ENCODE results near the gene LCN15.
"Not testable (repeated sequence)": the region's sequence is repeated elsewhere in the genome, so short reads cannot be mapped to it uniquely, and the experiment has no call there.

LCN15 gene, protein sequence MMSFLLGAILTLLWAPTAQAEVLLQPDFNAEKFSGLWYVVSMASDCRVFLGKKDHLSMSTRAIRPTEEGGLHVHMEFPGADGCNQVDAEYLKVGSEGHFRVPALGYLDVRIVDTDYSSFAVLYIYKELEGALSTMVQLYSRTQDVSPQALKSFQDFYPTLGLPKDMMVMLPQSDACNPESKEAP

DNA sequence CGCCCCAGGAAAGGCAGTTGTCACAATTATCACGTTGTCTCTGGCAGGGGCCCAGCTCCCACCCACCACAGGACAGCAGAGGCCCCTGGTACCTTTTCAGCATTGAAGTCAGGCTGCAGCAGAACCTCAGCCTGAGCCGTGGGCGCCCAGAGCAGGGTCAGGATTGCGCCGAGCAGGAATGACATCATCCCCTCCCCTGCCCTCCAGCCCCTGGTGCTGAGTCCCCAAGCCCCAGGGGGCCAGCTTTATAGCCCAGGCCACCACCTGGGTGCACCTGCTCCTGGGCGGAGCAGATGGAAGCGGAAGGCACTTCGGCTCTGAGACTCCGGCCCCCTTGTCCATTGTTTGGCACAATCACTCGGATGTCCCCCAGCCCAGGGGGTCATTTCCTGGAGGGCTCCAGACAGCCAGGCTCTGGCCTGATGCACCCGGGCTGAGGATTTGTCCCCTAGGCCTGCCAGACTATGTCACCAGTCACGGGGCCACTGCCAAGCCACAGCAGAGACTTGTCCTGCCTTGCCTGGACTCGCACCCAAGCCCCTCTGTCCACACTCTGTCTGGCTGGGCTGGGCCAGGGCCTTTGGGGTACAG is at the start of gene LCN15:
Gene LCN15 (minus strand): TSS at position 218 of the 591 bp plus-strand sequence. CDS start 30 bp downstream, at position 188.
- DNase-seq (ENCODE audit: low read depth in 2 of 2) = no peak

DNA sequence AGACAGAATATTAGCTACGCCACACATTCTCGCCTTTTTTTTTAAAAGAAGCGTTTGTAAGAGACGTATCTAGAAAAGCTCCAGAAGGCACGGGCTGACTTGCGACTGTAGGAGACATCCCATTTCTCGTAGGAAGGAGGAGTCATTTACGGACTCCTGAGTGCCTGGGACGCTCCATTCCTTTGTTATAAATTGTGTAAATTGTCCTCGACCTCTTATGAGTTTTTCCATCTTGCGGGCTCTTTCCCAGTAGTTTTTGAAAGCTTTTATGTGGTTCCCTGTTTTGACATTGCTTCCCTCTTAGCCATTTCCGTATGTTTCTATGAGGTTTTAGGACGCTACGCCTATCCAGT is 44.5 kb upstream of the LCN15 start:
- no peak for DNase-seq (ENCODE audit: low read depth in 2 of 2)

DNA sequence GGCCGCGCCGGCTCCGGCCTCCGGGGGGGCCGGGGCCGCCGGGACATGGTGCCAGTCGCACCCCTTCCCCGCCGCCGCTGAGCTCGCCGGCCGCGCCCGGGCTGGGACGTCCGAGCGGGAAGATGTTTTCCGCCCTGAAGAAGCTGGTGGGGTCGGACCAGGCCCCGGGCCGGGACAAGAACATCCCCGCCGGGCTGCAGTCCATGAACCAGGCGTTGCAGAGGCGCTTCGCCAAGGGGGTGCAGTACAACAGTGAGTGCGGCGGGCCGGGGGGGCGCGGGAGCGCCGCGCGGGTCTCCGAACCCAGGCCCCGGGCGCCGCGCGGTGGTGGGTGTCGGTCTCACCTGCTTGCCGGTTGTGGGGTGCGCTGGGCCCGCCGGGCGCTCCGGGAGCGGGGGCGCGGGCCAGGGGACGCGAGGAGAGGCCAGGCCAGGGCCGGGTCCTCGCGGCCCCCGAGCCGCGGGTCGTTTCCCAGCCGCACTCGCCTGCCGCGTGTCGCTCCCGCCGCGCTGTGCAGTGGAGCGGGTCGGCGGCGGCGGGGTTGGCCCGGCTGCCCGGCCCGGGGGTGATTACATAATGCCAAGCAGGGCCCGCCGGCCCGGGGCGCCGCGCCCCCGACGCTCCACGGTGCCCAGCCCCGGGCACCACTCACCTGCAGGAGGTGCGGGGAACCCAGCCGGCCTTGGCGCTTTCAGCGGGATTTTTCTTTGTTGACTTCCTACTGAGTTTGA is 43.9 kb upstream of the LCN15 start:
- DNase-seq (ENCODE audit: low read depth in 2 of 2) = no peak

DNA sequence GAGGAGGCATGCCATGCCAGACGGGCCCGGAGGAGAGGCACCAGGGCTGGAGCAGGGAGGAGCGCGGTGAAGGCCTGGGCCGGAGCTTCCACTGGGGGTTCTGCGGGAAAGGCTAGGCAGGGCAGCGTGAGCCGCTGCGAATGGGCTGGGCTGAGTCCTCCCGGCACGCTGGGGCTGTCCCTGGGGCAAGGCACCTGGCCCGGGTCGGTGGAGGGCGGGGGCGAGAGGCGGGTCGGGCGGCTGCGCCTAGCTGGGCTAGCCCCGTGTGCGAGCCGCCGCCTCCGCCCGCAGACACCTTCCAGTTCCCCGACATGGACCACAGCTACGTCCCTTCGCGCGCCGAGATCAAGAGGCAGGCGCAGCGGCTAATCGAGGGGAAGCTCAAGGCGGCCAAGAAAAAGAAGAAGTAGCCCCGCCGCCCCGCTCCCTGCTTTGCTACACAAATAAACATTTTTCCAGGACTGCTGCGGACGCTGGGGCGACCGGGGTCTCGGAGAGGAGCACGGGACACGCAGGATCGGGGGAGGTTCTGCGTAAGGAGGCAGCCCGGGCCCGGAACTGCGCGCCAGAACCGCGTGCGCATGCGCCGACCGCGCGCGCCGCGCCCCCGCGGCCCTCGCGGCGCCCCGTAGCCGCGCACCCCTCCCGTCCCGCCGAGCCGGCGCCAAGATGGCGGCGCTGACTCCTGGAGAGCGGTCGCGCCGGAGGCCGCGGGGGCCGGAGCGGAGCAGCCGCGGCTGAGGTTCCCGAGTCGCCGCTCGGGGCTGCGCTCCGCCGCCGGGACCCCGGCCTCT is 43.2 kb upstream of the LCN15 start, which contains the start of gene RABL6:
Gene RABL6 (plus strand): TSS at position 668 of the 794 bp plus-strand sequence. CDS start 249 bp downstream, outside the sequence.
- DNase-seq (ENCODE audit: low read depth in 2 of 2) = peak; percentile 68 to 76

DNA sequence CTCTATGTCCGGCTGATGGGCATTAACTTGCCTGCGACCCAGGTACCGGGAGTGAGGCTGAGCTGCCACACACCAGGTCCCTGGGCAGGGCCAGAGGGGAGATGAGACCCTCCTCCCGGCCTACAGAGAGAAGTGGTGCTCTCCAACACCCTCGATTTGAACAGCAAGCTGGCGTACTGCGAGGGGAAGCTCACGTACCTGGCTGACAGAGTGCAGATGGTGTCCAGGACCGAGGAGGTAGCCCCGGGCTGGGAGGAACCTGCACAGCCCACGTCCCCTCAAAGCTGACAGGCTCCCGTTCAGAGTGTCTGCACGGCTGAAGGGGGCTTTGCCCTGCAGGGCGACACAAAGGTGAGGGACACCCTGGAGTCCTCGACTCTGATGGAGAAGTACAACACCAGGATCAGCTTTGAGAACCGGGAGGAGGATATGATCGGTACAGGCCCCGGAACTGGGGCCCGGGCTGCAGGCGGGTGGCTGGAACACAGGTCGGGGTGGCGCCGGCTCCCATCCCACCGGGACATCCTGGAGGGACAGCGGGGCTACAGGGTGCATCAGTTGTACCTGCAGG is 42.4 kb upstream of the LCN15 start:
- no peak for DNase-seq (ENCODE audit: low read depth in 2 of 2)

DNA sequence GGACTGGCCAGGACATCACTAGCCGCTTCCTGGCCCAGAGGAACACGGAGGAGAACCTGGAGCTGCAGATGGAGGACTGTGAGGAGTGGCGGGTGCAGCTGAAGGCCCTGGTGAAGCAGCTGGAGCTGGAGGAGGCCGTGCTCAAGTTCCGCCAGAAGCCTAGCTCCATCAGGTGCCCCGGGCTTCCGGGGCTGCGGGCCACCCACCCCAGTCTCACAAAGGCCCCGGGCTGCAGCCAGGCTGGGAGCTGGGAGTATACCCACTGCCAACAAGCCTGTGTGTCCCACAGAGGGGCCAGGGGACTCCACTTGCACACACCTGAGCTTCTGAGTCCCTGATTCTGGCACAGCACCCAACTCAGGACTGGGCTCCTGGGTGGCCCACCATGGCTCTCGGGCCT is 41.7 kb upstream of the LCN15 start:
- DNase-seq (ENCODE audit: low read depth in 2 of 2) = no peak

DNA sequence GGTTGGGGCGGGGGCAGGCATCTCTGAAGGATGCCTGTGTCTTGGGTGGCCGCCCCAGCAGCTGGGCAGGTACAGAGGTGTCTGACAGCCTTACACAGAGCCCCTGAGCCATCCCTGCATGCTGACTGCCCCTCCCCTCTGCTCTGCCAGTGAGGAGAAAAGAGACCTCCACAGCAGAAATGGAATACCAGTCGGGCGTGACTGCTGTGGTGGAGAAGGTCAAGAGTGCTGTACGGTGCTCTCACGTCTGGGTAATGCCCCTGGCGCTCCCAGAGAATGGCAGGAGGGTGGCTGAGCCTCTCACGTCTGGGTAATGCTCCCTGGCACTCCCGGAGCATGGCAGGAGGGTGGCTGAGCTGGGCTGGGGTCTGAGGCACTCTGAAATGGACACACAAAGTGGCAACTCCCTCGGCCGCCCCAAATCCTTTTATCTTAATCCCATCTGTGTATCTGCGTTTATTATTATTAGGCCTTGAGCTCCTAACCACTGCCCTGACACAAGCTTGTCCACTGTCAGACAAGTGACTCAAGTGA is 41.0 kb upstream of the LCN15 start:
- no peak for DNase-seq (ENCODE audit: low read depth in 2 of 2)

DNA sequence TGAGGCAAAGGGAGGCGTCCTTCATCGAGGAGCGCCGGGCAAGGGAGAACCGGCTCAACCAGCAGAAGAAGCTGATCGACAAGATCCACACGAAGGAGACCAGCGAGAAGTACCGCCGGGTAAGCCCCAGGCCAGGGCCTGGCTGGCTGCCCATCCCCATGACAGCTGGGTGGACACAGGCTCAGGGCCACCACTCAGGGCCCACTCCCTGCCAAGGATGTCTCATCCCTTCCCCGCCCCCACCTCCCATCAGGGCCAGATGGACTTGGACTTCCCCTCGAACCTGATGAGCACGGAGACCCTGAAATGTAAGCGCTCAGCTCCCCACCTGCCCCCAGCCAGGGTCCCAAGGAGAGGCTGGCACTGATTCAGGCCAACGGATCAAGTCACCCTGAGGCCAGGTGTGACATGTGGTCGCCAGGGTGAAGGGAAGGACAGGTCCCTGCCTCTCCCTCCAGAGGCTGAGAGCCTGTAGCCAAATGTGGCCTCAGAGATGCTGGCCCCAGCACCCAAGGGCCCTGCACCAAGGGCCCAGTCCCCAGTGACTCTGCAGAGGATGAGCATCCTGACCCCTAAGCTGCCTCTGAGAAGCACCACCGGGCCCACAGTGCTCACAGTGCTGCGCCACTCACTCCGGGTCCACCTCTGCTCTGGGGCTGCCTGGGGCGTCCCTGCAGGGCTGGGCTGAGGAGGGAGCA is 40.3 kb upstream of the LCN15 start:
- no peak for DNase-seq (ENCODE audit: low read depth in 2 of 2)

DNA sequence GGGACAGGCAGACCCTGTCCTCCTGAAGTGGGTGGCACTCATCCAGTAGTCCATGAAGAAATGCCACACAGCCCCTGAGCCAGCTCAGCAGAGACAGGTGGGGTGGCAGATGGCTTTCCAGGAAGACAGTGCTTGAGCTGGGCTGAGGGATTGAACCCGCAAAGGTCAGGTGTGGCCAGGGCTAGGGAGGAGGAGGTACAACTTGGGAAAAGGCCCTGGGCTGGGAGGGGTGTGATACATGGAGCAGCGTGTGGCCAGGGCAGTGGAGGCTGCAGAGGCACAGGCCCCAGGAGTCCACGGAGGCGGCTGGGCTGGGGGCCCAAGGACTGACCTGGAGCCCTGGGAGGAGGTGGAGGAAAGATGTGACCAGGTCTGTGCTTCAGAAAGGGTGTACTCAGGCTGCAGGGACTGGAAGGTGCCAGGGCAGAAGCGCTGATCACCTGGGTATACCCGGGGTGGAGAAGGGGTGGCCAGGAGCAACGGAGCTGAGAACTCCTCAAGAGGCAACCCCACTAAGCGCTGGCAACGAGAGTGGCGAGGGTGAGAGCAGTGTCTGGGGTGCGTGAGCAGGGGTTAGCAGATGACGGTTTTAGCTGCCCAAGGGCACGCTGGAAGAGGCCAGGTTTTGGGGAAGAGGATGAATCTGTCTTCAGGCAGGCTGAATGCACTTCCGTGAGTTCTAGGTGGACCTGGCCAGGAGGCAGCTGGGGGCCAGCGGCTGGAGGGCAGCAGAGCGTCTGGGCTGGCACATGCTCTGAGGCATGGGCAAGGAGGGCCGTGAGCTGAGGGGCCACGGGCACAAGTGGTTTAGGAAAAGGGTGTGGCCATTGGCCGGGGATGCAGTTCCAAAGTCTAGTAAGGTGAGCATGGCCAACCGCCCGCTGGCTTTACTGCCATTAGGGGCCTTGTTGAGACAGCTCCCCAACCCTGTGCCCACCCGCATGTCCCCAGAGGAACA is 39.5 kb upstream of the LCN15 start:
- DNase-seq (ENCODE audit: low read depth in 2 of 2) = no peak

DNA sequence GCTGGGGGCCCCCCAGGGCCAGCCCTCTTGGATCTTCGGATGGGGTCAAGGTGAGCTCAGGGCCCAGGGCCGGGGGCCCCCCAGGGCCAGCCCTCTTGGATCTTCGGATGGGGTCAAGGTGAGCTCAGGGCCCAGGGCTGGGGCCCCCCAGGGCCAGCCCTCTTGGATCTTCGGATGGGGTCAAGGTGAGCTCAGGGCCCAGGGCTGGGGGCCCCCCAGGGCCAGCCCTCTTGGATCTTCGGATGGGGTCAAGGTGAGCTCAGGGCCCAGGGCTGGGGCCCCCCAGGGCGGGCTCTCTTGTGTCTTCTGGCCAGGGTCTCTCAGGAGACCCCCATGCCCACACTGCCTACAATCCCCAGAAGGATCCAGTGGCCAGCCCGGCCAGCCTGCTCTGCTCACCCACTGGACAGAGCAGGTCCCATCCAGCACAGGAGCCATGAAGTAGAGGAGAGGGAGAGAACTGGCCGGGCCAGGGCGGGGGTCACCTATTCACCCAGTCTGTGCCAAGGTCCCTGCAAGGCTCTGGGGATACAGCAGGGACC is 38.8 kb upstream of the LCN15 start:
- not testable (repeated sequence) for DNase-seq (ENCODE audit: low read depth in 2 of 2)

DNA sequence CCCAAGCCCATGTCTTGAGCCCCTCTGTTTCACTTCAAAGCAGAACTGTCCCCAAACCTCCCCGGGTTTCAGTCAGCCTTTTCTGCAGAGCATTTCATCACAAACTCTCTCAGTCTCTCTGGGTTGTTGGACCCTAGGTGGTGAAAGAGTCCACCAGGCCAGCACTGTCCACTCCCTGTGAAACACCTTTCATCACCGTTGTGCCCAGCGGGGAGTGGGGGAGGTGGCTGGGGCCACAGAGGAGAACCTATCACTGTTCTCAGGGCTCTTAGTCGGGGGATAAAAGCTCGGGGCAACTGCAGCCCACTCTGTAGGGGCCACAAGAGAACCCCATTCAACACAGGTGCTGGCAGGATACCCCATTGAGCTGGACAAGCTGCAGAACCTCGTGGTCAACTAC is 38.0 kb upstream of the LCN15 start:
- DNase-seq (ENCODE audit: low read depth in 2 of 2) = no peak

DNA sequence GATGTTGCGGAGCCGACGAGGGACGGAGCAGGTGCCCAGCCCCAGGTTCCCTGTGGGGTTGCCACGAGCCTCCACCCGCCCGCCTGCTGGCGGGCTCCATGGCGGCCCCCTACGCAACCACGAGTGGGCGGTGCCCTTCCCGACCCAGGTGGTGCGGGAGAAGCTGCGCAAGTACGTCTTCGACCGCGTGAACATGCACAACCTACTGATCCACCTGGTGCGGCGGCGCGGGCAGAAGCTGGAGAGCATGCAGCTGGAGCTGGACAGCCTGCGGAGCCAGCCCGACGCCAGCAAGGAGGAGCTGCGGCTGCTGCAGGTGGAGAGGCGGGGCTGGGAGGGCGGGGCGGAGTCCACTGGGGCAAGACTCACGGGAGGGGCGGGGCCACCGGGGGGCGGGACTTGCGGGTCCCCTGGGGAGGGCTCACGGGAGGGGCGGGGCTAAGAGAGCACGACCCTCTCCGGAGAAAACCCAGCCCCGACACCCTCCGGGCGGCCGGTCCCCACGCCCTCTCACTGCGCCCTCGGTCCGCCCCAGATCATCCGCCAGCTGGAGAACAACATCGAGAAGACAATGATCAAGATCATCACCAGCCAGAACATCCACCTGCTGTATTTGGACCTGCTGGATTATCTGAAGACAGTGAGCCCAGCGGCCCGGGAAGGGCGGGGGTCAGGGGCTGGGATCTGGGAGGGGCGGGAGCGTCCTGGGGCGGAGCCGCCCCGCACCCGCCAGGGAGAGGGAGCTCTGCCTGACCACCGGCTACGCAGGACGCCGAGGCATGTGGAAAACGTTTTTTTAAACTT is 35.7 kb upstream of the LCN15 start:
- DNase-seq (ENCODE audit: low read depth in 2 of 2) = peak; percentile 85 to 87

DNA sequence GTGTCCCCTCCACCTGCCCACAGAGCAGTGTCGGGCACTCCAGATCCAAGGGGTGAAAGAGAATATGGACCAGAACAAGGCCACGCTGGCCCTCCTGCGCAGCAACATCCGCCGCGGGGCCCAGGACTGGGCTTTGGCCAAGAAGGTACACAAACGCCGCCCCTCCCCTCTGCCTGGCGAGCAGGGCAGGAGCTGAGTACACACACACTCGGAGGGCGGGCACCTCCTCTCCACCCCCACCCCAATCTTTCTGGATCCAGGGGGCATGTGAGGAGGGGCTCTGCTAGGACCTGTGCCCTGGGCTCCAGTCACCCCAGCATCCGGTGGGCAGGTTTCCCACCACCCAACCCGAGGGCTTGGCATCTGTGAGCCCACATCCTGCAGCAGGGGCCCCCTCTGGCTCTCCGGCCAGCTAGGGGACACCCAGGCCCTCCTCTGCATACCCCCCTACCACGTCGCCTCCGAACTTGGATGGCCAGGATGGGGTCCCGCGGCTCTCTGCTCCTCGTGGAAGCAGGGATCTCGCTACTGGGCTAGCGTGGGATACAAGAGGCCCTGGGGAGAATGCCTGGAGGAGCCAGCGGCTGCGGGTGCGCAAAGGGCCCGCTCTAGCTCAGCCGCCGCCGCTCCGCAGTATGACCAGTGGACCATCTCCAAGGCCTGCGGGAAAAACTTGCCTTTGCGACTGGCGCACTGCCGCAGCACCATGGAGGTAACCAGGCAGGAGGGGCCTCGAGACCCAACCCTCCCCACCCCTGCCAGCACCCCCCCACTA is 34.9 kb upstream of the LCN15 start:
- DNase-seq (ENCODE audit: low read depth in 2 of 2) = no peak

DNA sequence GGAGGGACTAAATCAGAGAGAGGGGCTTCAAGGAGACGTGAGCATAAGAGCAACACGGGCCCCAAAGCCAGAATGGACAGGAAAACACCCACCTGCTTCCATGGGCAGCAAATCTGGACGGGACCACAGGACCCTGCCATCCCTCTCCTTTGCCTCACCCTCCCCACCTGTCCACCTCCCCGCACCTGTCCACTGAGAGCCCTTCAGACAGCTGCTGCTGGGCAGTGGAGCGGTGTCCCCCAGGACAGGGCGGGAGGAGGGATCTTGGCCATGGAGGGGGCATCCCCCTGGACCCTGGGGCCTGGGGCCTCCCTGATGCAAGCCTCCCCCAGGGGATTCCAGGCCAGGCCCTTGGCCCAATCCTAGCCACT is 34.4 kb upstream of the LCN15 start:
- DNase-seq (ENCODE audit: low read depth in 2 of 2) = no peak

DNA sequence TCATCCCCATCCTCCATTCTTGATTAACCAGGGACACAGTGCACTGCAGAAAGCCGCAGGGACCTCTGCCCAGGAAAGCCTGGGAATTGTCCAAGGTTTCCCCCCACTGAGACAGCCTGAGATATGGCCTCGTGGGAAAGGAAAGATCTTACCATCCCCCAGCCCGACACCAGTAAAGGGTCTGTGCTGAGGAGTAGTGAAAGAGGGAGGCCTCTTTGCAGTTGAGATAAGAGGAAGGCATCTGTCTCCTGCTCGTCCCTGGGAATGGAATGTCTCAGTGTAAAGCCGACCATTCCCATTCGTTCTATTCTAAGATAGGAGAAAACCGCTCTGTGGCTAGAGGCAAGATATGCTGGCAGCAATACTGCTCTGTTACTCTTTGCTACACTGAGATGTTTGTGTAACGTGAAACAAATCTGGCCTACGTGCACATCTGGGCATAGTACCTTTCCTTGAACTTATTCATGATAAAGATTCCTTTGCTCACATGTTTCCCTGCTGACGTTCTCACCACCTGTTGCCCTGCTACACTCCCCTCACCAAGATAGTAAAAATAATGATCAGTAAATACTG is 32.5 kb upstream of the LCN15 start:
- not testable (repeated sequence) for DNase-seq (ENCODE audit: low read depth in 2 of 2)

DNA sequence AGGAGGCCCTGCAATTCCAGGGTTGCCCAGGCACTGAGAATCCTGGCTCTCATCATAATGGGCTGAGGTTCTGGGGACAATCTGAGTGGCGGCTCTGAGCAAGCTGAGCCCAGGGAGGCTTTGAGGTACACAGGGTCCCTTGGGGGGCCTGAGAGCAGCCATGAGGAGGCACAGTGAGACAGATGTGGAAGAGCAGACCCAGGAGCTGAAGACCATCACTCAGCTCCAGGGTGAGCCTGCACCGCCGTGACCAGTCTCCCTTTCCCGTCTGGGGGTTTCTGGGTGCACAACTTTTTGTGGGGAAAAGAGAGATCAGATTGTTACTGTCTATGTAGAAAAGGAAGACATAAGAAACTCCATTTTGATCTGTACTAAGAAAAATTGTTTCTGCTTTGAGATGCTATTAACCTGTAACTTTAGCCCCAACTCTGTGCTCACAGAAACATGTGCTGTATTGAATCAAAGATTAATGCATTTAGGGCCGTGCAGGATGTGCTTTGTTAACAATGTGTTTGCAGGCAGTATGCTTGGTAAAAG is 32.0 kb upstream of the LCN15 start, which contains the start of gene CCDC183:
Gene CCDC183 (plus strand): TSS at position 101 of the 537 bp plus-strand sequence. CDS start 60 bp downstream, at position 161.
- DNase-seq (ENCODE audit: low read depth in 2 of 2) = no peak

DNA sequence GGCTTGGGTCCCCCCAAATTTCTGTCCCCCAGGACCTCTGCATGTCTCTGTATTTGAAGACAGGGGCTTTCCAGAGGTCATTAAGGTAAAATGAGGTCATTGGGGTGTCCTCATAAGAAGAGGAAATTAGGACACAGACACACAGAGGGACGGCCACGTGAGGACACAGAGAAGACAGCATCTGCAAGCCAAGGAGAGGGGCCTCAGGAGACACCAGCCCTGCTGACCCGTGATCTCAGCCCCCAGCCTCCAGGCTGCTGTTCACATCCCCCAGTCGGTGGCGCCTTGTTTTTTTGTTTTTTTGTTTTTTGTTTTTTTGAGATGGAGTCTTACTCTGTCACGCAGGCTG is 30.7 kb upstream of the LCN15 start:
- DNase-seq (ENCODE audit: low read depth in 2 of 2) = no peak
